Activated CD4-positive, alpha-beta T cell treated with anti-CD3 and anti-CD28 coated beads for 1 hour (primary cell): Measurements from ENCODE around the gene HERC6.
"Not testable (repeated sequence)": the region's sequence is repeated elsewhere in the genome, so short reads cannot be mapped to it uniquely, and the experiment has no call there.

Experiments used
- DNase-seq: peaks from one replicate; pipeline ENCODE4 v3.0.0-alpha.2; 2020

Gene HERC6

GRCh38 chr4:88378691-88379559 lies at the start of gene HERC6:
TSS of gene HERC6 (plus strand) at chr4:88378852. CDS start at chr4:88378922, 70 bp downstream.
- DNase-seq: peak; percentile 86

GRCh38 chr4:88333741-88334405 lies 44.8 kb upstream of the HERC6 start:
- DNase-seq: no peak

- DNase-seq: no peak
These were observed 43.5 kb upstream of the HERC6 start for GRCh38 chr4:88335092-88335665.

- no peak for DNase-seq
These were observed 37.1 kb upstream of the HERC6 start for GRCh38 chr4:88341227-88342192.

GRCh38 chr4:88346902-88347301 lies 31.8 kb upstream of the HERC6 start:
- not testable (repeated sequence) for DNase-seq

- DNase-seq: not testable (repeated sequence)
These were observed 29.9 kb upstream of the HERC6 start for GRCh38 chr4:88348761-88349160.

- DNase-seq: no peak
These were observed 27.9 kb upstream of the HERC6 start for GRCh38 chr4:88350786-88351185.

- DNase-seq: no peak
These were observed 26.5 kb upstream of the HERC6 start for GRCh38 chr4:88352062-88352740.

- DNase-seq: no peak
These were observed 25.3 kb upstream of the HERC6 start for GRCh38 chr4:88353324-88353723.

GRCh38 chr4:88356771-88357170 lies 21.9 kb upstream of the HERC6 start:
- no peak for DNase-seq

- DNase-seq: no peak
These were observed 21.4 kb upstream of the HERC6 start for GRCh38 chr4:88357262-88357661.

- DNase-seq: no peak
These were observed 19.1 kb upstream of the HERC6 start for GRCh38 chr4:88359558-88359957.

GRCh38 chr4:88360256-88360655 lies 18.4 kb upstream of the HERC6 start:
- DNase-seq: no peak

- no peak for DNase-seq
These were observed 17.9 kb upstream of the HERC6 start for GRCh38 chr4:88360791-88361190.

- not testable (repeated sequence) for DNase-seq
These were observed 17.4 kb upstream of the HERC6 start for GRCh38 chr4:88361217-88361773.

- DNase-seq: no peak
These were observed 12.2 kb upstream of the HERC6 start for GRCh38 chr4:88366460-88366859.

GRCh38 chr4:88367826-88368225 lies 10.8 kb upstream of the HERC6 start:
- DNase-seq: no peak

- DNase-seq: not testable (repeated sequence)
These were observed 9.4 kb upstream of the HERC6 start for GRCh38 chr4:88369180-88369812.

- no peak for DNase-seq
These were observed 2.5 kb downstream of the HERC6 start for GRCh38 chr4:88381123-88381522.

GRCh38 chr4:88382621-88383020 lies 4.0 kb downstream of the HERC6 start:
- peak; percentile 50 for DNase-seq

GRCh38 chr4:88390128-88390527 lies 11.5 kb downstream of the HERC6 start:
- DNase-seq: no peak
